Mammary epithelial cell (primary cell): ENCODE measurements around the gene GLB1L2.

Experiments used
- CTCF ChIP-seq, 2 donors: IDR thresholded peaks in 1 of 2; conservative IDR thresholded peaks in 1 of 2; 2 replicates each; pipeline ENCODE4 v1.5.1; 2011 to 2012; ENCODE audit warnings: inconsistent platforms in 2 of 2, low read length in 2 of 2, mild to moderate bottlenecking in 2 of 2, control low read depth in 1 of 2, low read depth in 1 of 2; ENCODE audit not compliant: insufficient read depth in 1 of 2; ENCODE audit errors: extremely low read depth in 1 of 2
- EZH2 ChIP-seq: IDR thresholded peaks from 2 replicates; pipeline ENCODE4 v1.6.1; 2012; ENCODE audit warnings: low read length, inconsistent platforms, borderline replicate concordance

DNA sequence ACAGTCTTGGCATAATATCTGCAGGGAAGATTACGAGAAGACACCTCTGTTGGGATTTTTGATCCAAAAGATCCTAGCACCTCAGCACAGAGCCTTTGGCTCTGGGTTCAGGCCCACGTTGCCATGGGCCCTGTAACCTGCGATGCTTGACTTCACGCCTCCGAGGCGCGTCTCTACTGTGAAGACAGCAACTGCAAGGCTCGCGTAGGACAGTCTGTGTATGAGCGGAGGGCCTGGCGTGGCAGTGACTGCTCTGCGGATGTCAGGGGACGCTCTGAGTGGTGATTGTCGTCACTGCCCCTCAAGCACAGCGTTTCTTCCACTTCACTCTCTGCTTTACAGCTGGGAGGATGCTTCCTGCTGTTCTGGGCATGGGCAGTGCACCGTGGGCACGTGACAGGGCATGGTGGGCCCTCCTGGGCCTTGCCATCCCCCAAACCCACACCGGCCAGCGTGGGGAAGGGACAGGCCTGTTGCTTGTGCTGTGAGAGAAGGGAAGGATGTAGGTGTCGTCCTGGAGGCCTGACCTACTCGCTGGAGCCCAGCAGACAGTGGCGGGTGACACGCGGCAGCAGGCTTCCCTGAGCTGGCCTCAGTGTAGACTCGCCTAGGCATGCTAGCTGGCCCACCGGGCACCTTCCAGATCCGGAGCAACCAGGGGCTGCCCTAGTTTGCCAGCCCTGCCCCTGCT lies 26.5 kb downstream of the GLB1L2 start:
- TF ChIP-seq CTCF (conservative IDR thresholded peaks at IDR 0.05 in 1 of 2, IDR thresholded peaks at IDR 0.05 in 1 of 2; ENCODE audit: extremely low read depth in 1 of 2, insufficient read depth in 1 of 2, low read depth in 1 of 2, low read length in 2 of 2): no peak
- TF ChIP-seq EZH2: no peak
